ENCODE data around the gene EIF5A2.
"Not testable (repeated sequence)": the region's sequence is repeated elsewhere in the genome, so short reads cannot be mapped to it uniquely, and the experiment has no call there.

The EIF5A2 gene

DNA sequence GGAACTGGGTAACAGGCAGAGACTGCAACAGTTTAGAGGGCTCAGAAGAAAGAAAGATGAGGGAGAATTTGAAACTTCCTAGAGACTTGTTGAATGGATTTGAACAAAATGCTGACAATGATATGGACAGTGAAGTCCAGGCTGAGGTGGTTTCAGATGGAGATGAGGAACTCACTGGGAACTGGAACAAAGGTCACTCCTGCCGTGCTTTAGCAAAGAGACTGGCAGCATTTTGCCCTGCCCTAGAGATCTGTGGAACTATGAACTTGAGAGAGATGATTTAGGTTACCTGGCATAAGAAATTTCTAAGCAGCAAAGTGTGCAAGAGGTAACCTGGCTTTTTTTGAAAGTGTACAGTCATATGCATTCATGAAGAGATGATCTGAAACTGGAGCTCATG, 11.7 kb downstream of the EIF5A2 start:
- no peak for DNase-seq (ENCODE audit: low read depth)

DNA sequence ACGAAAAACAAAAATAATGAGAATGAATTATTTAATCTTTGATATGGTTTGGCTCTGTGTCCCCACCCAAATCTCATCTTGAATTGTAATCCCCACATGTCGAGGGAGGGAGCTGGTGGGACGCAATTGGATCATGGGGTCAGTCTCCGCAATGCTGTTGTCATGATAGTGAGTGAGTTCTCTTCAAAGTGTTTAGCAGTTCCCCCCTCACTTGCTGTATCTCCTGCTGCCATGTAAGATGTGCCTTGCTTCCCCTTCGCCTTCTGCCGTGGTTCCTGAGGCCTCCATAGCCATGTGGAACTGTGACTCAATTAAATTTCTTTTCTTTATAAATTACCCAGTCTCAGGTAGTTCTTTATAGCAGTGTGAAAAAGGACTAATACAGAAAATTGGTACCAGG, 12.1 kb downstream of the EIF5A2 start:
- not testable (repeated sequence) for DNase-seq (ENCODE audit: low read depth)

DNA sequence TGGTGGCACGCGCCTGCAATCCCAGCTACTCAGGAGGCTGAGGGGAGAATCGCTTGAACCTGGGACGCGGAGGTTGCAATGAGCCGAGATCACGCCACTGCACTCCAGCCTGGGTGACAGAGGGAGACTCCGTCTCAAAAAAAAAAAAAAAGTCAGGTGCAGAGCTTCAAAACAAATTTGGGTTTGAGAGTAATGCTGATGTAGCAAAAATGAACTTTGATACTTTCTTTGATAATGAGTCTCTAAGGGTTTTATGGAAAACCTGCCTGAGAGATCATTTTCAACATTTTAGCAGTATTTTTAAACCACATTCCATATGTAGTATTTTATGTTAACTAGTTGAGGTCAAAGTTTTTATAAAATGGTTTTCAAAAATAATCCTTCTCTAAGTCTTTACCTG, 14.5 kb downstream of the EIF5A2 start:
- no peak for DNase-seq (ENCODE audit: low read depth)

DNA sequence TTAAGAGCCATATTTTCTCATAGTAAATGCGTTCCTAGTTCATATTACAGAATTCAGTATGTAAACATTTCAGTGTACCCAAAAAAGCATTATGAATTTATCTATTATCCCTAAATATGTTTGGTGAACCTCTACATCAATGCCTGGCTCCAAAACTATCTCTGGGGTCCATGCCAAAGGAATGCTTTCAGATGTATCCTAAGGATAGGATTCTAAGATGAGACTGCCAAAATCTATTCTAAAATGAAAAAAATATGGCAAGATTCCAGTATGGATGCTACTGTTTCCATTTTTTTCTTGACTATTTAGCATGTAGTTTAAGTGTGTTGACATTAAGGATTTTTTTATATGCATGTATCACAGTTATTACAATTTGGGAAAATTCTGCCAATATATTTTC, 18.8 kb downstream of the EIF5A2 start:
- DNase-seq (ENCODE audit: low read depth), result no peak

DNA sequence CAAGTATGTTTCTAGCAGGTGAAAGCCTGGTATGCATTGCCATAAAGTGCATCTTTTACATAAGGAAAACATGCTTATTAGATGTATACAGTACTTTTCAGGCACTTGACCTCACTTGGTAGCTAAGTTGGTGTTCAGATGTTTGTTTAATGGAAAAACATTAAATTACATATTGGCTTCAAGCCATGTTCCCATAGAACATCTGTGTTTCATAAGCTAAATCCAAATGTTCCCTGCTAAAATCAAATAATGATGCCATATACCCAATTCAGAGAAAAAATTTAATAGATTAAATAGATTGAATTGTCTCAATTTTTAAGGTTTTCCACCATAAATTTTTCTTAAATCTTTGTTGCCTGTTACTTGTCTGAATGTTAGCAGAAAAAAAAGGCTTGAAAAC, 19.3 kb downstream of the EIF5A2 start:
- DNase-seq (ENCODE audit: low read depth), result no peak

DNA sequence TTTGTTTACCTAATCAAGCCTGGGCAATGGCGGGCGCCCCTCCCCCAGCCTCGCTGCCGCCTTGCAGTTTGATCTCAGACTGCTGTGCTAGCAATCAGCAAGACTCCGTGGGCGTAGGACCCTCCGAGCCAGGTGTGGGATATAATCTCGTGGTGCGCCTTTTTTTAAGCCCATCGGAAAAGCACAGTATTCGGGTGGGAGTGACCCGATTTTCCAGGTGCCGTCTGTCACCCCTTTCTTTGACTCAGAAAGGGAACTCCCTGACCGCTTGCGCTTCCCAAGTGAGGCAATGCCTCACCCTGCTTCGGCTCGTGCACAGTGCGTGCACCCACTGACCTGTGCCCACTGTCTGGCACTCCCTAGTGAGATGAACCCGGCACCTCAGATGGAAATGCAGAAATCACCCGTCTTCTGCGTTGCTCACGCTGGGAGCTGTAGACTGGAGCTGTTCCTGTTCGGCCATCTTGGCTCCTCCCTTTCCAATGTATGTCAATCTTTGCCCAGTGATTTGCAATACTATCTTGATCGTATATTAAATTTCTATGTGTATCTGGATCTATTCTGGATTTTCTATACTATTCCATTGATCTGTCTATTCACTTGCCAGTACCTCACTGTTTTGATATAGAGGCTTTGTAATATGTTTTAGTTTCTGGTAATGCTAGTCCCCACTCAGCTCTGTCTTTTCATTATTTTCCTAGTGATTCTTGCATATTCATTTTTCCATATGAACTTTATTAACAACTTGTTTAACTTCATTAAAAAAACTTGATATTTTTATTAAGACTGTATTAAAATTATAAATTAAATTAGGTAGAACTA, 24.1 kb downstream of the EIF5A2 start:
- DNase-seq (ENCODE audit: low read depth), result not testable (repeated sequence)

DNA sequence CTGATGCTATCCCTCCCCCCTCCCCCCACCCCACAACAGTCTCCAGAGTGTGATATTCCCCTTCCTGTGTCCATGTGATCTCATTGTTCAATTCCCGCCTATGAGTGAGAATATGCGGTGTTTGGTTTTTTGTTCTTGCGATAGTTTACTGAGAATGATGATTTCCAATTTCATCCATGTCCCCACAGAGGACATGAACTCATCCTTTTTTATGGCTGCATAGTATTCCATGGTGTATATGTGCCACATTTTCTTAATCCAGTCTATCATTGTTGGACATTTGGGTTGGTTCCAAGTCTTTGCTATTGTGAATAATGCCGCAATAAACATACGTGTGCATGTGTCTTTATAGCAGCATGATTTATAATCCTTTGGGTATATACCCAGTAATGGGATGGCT, 29.7 kb downstream of the EIF5A2 start:
- not testable (repeated sequence) for DNase-seq (ENCODE audit: low read depth)

DNA sequence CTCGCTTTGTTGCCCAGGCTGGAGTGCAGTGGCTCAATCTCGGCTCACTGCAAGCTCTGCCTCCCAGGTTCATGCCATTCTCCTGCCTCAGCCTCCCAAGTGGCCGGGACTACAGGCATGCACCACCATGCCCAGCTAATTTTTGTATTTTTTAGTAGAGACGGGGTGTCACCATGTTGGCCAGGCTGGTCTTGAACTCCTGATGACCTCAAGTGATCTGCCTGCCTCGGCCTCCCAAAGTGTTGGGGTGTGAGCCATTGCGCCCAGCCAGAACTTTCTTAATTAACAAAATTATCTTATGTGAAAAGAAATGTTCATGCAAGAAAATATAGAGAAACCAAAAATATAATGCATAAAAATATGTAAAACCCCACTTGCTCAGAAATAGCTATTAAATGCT, 31.1 kb downstream of the EIF5A2 start:
- not testable (repeated sequence) for DNase-seq (ENCODE audit: low read depth)

DNA sequence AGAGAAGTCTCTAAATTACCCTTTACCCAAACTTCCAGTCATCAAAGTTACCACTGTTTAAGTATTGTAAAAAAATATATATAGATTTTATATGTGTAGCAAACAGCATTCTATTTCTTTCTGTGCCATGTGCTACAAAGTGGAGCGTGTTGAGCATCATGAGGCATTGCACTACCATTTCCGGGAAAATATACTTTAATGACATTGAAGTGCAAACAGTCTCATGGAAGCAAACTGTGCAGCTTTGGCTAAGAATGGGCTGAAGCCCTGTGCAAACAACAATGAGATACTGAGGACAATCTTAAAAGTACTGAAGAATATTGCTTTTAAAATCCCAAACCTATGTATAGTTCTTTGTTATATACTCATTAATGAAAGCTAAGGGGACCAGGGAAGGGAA, 31.9 kb downstream of the EIF5A2 start:
- no peak for DNase-seq (ENCODE audit: low read depth)

DNA sequence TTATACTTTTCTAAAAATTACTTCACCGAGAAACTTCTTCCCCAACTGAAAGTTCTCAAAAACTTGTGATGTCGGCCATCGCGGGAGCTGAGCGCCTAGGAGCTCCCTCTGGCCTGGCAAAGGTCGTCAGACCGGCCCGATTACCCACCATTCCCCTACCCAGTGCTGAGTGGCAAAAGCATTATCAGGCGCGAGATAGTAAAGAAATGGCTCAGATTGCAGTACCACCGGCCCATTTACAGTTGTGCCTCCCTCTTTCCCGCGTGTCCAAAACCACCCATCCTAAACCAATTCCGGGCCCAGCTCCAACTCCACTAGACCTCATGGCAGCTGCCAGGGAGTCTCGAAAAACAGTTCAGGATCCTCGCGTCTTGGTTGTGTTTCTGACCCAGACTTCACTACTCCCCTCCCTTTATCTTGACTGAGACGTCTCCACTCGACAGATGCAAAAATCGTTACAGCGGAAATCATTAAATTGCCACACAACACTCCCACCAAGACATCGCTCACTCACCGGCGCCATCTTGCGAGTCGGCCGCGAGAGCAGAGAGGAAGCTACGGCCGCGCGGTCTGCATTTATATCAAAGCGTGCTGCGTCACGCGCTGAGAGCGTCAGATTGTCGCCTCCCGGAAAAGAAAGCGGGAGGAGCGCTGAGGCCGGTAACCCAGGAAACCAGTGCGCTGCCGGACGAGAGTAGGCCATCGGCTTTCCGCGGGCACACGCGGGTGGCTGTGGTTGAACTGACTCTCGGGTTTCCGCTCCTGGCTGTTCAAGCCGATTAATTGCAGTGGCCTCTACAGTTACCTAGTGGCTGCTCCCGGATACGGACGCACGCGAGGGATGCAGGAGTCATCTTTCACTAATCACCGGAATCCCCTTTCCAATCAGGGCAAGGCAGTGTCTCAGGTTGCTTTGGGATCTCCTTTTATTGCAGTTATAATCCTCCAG, 38.5 kb downstream of the EIF5A2 start, which contains the start of gene RPL22L1:
Gene RPL22L1 (minus strand): TSS at position 551 of the 949 bp plus-strand sequence. CDS start 28 bp downstream, at position 523.
- peak; percentile 86 for DNase-seq (ENCODE audit: low read depth)

DNA sequence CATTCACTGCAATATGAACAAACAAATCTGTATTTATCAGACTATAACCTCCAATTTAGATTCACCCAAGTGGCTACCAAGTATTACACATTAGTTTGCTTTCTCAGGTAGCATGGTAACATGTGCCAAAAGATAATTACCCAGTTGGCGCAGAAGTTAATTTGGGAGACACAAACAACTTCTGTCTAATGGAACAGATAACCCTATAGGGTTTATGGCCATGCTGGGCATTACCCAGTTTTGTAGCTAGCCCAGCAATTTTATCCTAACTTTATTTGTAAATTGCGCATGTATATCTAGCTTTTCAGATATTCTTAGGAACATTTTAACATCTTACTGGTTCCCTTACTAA, 39.2 kb downstream of the EIF5A2 start:
- no peak for DNase-seq (ENCODE audit: low read depth)

DNA sequence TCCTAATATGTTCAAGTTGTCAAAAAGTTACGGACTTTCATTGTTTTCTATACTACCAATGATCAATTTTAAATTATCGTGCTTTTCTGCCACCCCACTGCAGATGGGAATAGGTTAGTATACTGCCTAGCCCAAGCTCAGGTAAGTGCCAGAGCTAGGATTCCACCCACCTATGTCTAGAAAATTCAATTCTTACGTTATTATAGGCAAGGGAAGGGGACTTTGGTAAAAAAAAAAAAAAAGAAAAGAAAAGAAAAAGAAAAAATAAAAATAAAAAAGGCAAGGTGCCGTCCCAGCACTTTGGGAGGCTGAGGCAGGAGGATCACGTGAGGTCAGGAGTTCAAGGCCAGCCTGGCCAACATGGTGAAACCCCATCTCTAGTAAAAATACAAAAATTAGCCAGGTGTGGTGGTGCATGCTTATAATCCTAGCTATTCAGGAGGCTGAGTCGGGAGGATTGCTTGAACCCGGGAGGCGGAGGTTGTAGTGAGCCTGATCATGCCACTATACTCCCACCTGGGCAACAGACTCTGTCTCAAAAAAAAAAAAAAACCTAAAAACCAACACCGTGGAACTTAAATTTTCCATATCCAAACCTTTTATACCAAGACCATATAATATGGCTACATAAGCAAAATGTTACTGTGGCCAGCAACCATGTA, 39.7 kb downstream of the EIF5A2 start:
- no peak for DNase-seq (ENCODE audit: low read depth)

DNA sequence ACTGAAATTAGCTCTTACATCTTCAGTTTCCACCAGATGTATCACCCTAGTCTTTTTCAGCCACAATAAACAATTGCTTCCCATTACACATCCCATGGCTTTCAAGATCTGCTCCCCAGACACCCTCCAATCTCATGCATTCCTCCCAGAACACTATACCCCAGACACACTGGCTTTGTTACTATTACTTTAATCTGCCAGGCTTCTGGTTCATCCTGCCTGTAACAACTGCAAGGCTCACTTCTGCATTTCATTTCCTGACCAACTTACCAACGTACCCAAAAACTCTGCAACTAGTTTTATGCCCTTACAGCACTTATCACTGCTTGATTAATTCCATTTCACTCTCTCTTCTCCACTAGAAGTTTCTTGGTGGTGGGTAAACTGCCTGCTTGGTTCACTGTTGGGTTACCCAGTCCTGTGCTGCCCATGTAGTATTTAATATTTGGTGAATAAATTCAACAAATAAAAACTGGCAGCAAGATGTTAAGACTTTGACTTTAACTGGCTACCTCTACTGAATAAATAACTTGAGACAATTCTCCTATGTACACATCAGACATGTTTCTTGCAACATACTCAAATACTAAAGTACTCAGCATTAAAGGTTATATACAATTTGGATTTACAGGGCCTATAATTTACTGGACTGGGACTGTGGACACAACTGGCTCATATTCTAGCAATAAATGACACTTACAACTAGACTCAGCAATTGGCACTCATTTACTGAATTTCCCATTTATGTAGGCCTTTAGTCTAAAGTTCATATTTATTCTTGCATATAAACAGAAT, 41.1 kb downstream of the EIF5A2 start:
- no peak for DNase-seq (ENCODE audit: low read depth)

DNA sequence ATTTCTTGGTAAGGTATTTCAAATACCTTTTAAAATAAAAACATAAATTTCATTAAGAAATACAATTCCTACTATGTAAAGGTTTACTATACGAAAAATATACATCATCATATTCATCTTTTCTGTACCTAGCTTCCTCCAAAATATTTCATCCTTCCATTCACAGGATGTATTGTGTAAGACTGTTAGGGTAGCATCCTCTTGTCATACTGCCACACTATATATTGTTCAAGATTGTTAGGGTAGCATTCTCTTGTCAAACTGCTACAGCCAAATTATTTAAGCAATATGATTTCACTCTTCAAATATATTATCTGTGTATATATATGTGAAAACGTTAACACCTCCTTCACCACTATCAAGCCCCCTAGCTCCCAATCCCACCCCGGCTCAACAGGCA, 41.9 kb downstream of the EIF5A2 start:
- no peak for DNase-seq (ENCODE audit: low read depth)

DNA sequence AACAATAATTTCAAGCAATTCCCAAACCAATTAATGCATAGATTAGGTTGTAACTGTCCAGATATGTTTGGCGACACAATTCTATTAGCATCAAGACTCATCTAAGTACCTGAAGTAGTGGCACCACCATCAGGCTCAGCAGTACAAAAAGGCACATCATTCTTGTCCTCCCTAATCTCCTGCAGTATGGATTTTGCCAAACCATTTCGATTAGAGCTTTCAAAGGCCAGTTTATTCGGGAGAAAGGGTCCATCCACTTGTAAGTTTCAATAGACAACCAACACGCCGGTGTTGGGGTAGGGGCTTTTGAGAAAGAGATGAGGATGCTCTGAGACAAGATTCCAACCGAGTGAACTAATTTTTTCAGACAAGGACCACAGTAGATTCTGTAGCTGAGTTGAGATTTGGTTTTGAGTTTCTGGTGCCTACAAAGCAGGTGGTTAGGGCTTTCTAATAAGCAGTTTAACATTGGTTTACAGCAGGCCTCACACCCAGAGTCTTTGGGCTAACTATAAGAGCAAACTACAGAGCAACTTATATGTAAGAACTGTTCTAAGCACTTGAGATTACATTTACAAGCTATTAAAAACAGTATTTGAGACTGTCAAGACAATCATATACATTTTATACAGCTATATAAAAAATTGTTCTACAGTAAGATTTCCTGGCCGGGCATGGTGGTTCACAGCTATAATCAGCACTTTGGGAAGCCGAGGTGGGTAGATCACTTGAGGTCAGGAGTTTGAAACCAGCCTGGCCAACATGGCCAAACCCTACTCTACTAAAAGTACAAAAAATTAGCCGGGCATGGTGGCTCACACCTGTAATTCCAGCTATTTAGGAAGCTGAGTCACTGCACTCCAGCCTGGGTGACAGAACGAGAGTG, 43.0 kb downstream of the EIF5A2 start:
- no peak for DNase-seq (ENCODE audit: low read depth)

DNA sequence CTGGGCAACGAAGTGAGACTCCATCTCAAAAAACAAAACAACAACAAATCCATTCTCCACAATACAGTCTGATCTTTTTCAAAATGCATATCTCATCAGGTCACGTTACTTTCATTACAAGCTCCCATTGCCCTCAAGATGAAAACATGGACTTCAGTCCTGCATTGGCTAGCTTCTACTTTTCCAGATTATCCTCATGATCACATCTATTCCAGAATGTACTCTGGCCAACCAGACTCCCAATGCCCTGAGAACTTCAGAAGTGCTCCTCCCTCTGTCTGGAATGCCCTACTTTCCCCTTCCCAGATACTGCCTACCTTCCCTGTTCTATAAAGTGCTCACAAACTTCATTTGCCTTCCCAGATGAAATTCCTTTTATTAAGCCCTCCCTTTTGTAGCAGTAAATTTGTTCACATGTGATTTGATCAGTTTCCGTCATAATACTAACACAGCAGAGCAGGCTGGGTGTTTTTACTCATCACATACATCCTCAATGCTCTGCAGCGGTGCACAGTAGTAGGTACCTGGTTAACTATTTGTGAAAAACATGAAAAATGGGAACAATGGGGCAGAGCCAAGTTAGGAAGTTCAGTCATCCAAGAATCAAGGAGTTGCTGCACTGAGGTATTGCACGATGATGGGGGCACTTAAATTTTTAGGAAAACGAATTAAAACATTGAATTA, 43.8 kb downstream of the EIF5A2 start:
- DNase-seq (ENCODE audit: low read depth), result no peak

DNA sequence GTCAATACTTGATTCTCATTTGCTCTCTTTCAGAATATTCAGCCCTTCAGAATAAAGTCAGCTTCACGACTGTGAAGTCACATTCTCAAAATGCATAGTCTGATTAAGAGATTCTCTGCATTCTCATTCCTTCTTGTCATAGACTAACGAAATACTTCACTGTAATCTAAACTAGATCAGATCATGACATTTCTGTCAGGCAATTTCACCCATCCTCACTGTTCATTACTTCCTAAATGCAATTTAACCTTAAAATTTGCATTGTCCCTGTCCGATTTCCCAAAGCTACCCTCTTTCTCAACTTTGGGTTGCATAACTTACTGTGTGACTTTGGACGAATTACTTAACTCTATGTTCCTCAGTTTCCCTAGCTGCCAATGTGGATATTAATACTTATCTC, 44.6 kb downstream of the EIF5A2 start:
- DNase-seq (ENCODE audit: low read depth), result no peak

DNA sequence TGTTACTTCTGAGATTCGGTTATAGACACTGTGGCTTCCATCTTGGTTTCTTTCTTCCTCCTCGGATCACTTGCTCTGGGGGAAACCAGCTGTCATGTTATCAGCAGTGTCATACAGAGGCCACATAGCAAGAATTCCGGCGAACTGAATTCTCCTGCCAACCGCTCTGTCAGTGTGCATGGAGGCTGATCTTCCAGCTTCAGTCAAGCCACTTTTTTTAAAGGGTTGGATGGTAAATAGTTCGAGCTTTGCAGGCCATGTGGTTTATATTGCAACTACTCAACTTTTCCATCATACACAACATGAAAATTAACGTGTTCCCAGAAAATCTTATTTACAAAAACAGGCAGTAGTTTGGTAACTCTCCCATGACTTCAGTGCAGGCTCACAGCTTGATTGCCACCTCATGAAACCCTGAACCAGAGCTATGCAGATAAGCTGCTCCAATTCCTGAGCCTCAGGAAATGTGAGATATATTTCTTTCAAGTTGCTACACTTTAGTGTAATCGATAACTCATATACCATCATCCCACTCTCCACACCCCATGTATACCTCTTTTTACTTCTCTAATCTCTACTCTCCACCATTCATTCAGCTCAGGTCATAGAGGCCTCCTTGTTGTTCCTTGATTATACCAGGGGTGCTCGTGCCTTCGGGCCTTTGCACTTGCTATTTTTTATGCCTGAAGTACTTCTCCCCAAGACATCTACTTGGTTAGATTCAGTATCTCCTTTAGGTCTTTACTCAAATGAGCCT, 45.6 kb downstream of the EIF5A2 start:
- DNase-seq (ENCODE audit: low read depth), result no peak

DNA sequence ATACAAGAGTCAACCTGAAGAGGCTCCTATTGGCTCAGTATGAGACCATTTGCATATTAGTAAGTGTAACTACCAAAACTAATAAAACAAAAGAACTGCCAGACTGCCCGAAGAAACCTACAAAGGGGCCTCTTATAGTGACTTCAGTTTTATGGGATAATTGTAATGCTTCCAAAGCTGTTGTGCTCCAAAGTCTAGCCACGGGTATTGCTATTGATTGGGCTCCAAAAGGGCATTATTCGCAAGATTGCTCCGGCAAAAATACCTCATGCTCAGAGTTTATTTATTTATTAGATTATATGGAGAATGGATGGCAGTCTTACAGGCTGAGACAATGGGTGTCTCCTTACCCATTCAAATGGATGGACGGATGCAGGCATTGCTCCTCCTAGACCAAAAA, 49.8 kb downstream of the EIF5A2 start:
- no peak for DNase-seq (ENCODE audit: low read depth)
